Hepatocyte (in vitro differentiated cells): ENCODE data around the gene METAP1. TPM values are rescaled to one million over a fixed set of nuclear protein-coding genes. Genes with fewer than 3 reads are reported as not detected.
A peak's percentile ranks its signal among the peaks of the same experiment; 100 is the strongest.

Experiments
- DNase-seq: peaks from one replicate; pipeline ENCODE4 v3.0.0-alpha.2; 2016; ENCODE audit warnings: low spot score
- H2AFZ ChIP-seq: fragments of 200-600 bp; sonication (generic); 2 replicates; pipeline ENCODE4 v1.6.0; 2016; ENCODE audit warnings: antibody characterized with exemption, mild to moderate bottlenecking
- H3K27ac ChIP-seq: fragments of 200-600 bp; sonication (generic); 2 replicates; pipeline ENCODE4 v1.5.1; 2016; ENCODE audit warnings: mild to moderate bottlenecking
- H3K27me3 ChIP-seq: fragments of 200-600 bp; sonication (generic); 2 replicates; pipeline ENCODE4 v1.6.1; 2016
- H3K36me3 ChIP-seq: fragments of 200-600 bp; sonication (generic); replicated peaks from 2 replicates; pipeline ENCODE4 v1.5.1; 2016; ENCODE audit warnings: low read depth; ENCODE audit not compliant: insufficient read depth
- H3K4me1 ChIP-seq: fragments of 200-600 bp; sonication (generic); 2 replicates; pipeline ENCODE4 v1.5.1; 2016; ENCODE audit warnings: mild to moderate bottlenecking, moderate library complexity; ENCODE audit not compliant: insufficient read depth
- H3K4me2 ChIP-seq: fragments of 200-600 bp; sonication (generic); 2 replicates; pipeline ENCODE4 v1.6.0; 2016
- H3K4me3 ChIP-seq: fragments of 200-600 bp; sonication (generic); 2 replicates; pipeline ENCODE4 v1.5.1; 2016; ENCODE audit warnings: mild to moderate bottlenecking
- H3K79me2 ChIP-seq: fragments of 200-600 bp; sonication (generic); 2 replicates; pipeline ENCODE4 v1.6.0; 2017; ENCODE audit warnings: mild to moderate bottlenecking
- H3K9me2 ChIP-seq: fragments of 200-600 bp; sonication (generic); replicated peaks from 2 replicates; pipeline ENCODE4 v1.6.0; 2017; ENCODE audit warnings: mild to moderate bottlenecking; ENCODE audit not compliant: insufficient read depth
- H3K9me3 ChIP-seq: fragments of 200-600 bp; sonication (generic); 2 replicates; pipeline ENCODE4 v1.5.1; 2016; ENCODE audit warnings: low read depth, mild to moderate bottlenecking
- H4K20me1 ChIP-seq: fragments of 200-600 bp; sonication (generic); 2 replicates; pipeline ENCODE4 v1.6.0; 2016; ENCODE audit warnings: mild to moderate bottlenecking; ENCODE audit not compliant: insufficient read depth, poor library complexity, severe bottlenecking
- CTCF ChIP-seq: fragments of 200-600 bp; sonication (generic); IDR thresholded peaks from 2 replicates; pipeline ENCODE4 v1.5.1; 2016; ENCODE audit warnings: antibody characterized with exemption, mild to moderate bottlenecking; ENCODE audit not compliant: poor library complexity
- EZH2 ChIP-seq: fragments of 200-600 bp; sonication (generic); IDR thresholded peaks from 2 replicates; pipeline ENCODE4 v1.6.1; 2016; ENCODE audit warnings: antibody characterized with exemption, mild to moderate bottlenecking, borderline replicate concordance
- EZH2phosphoT487 ChIP-seq: fragments of 200-600 bp; sonication (generic); IDR thresholded peaks from one replicate; pipeline ENCODE4 v1.6.1; 2018; ENCODE audit warnings: antibody characterized with exemption, mild to moderate bottlenecking, low read depth, moderate library complexity; ENCODE audit not compliant: unreplicated experiment, severe bottlenecking
- WGBS: methylation state at CpG from one replicate; pipeline ENCODE4 v1.1.6; 2016; ENCODE audit warnings: low lambda C conversion rate; ENCODE audit errors: missing lambda C conversion rate; 5-methylcytosine and 5-hydroxymethylcytosine counted together
- polyA plus RNA-seq: library from polyadenylated mRNA; unstranded; fragments of >200 nt; fragmentation: Nextera tagmentation; extraction: Ambion mirVana; gene quantifications from 2 replicates; pipeline ENCODE4 v1.2.1, GENCODE V29; 2016
- total RNA-seq: library from RNA; depleted of rRNA; stranded (reverse); fragments of >200 nt; gene quantifications from 2 replicates; pipeline ENCODE4 v1.2.3, GENCODE V29; 2014

METAP1 gene
- total and polyA plus RNA-seq, 2 experiments from 2014 or later, result 26.3 to 50.8 TPM

DNA sequence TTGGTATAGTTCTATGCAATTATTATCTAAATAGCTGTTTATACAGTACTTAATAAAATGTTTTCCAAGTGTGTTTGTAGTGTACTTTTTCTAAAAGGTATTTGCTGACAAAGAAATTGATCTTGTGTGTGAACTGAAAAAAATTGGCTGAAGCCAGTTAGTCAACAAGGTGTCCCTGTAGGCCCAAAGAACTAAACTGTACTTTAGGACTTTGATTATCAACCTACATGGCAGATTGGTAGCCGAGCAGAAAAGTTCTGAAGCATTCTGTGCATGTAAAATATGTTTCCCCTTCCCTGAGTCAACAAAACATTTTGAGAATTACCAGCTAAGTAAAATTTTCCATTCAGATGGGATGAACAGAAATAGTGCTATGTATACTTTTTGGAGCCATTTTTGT is 72.1 kb downstream of the METAP1 start:
- Histone ChIP-seq H3K27ac (peak overlapping the region; percentile 20), H3K27me3 (no peaks in the 10 kb centered on the region), H3K9me2 (no peaks in the 10 kb centered on the region), H3K4me3 (no peak overlapping the region), H3K79me2 (no peaks in the 10 kb centered on the region), H3K4me2 (no peak overlapping the region), H2AFZ (no peak overlapping the region), H3K4me1 (no peaks in the 10 kb centered on the region), H4K20me1 (no peaks in the 10 kb centered on the region), H3K36me3 (no peaks in the 10 kb centered on the region), H3K9me3 (no peaks in the 10 kb centered on the region)
- no peak for DNase-seq
- WGBS, result 77% methylated on average over 1 of the region's 1 CpG
- no peak for TF ChIP-seq EZH2phosphoT487
- no peak for TF ChIP-seq EZH2
- no peak for TF ChIP-seq CTCF

- TF ChIP-seq CTCF (no peak), EZH2phosphoT487 (no peak)
- H3K4me1 ChIP-seq, result no peaks in the 10 kb centered on the region
- no peaks in the 10 kb centered on the region for H3K9me2 ChIP-seq
- H3K27me3 ChIP-seq, result no peaks in the 10 kb centered on the region
- no peak overlapping the region for H2AFZ ChIP-seq
- WGBS, result 97% methylated on average over 5 of the region's 5 CpGs
- no peak overlapping the region for H3K4me3 ChIP-seq
- no peaks in the 10 kb centered on the region for H4K20me1 ChIP-seq
- no peak overlapping the region for H3K27ac ChIP-seq
- no peaks in the 10 kb centered on the region for H3K36me3 ChIP-seq
- H3K79me2 ChIP-seq, result peaks cover 3% of the 10 kb centered on the region
- no peak for DNase-seq
- H3K4me2 ChIP-seq, result no peak overlapping the region
- no peaks in the 10 kb centered on the region for H3K9me3 ChIP-seq
These were observed 75.6 kb downstream of the METAP1 start for GRCh38 chr4:99071159-99071558.

GRCh38 chr4:99074816-99075215 is 79.3 kb downstream of the METAP1 start:
- 92% methylated on average over 7 of the region's 7 CpGs for WGBS
- TF ChIP-seq CTCF (no peak), EZH2phosphoT487 (no peak), EZH2 (no peak)
- H4K20me1 ChIP-seq, result no peaks in the 10 kb centered on the region
- H3K9me2 ChIP-seq, result no peaks in the 10 kb centered on the region
- DNase-seq, result no peak
- H3K27me3 ChIP-seq, result no peaks in the 10 kb centered on the region
- H3K4me3 ChIP-seq, result no peak overlapping the region
- H2AFZ ChIP-seq, result no peak overlapping the region
- no peak overlapping the region for H3K4me2 ChIP-seq
- H3K27ac ChIP-seq, result no peak overlapping the region
- H3K36me3 ChIP-seq, result no peaks in the 10 kb centered on the region
- peaks cover 10% of the 10 kb centered on the region for H3K79me2 ChIP-seq
- no peaks in the 10 kb centered on the region for H3K4me1 ChIP-seq
- no peaks in the 10 kb centered on the region for H3K9me3 ChIP-seq

- WGBS, result 97% methylated on average over 5 of the region's 5 CpGs
- Histone ChIP-seq H3K36me3 (no peaks in the 10 kb centered on the region), H3K79me2 (peaks cover 12% of the 10 kb centered on the region), H3K4me1 (no peaks in the 10 kb centered on the region), H4K20me1 (no peaks in the 10 kb centered on the region), H3K27ac (no peak overlapping the region), H3K27me3 (no peaks in the 10 kb centered on the region), H3K4me3 (no peak overlapping the region), H3K9me3 (no peaks in the 10 kb centered on the region), H3K9me2 (no peaks in the 10 kb centered on the region), H3K4me2 (no peak overlapping the region), H2AFZ (no peak overlapping the region)
- TF ChIP-seq EZH2 (no peak), CTCF (no peak), EZH2phosphoT487 (no peak)
- DNase-seq, result no peak
These were observed 80.9 kb downstream of the METAP1 start for GRCh38 chr4:99076292-99076976.
